ENCODE measurements around the gene PLAC1.

DNA sequence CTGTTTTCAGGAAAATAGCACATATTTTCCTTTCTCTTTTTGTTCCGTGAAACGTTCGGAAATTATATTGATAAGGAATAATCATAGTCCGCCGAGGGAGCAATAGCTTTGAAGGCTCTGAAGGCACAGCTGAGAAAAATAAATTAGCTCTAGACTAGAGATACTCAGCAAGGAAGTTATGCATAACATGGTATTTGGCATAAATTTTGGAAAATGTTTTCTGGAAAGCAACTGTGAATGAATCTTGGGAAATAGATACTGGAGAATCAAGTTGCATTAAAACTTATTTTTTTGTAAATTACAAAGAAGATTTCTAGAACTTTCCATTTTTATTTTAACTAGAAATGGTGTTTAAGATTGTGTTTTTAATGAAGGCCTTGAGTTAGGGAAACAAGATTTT, 105.9 kb downstream of the PLAC1 start:
- no peak for TF ChIP-seq POLR2A (IDR thresholded peaks at IDR 0.05)
- TF ChIP-seq, protein P1, sequence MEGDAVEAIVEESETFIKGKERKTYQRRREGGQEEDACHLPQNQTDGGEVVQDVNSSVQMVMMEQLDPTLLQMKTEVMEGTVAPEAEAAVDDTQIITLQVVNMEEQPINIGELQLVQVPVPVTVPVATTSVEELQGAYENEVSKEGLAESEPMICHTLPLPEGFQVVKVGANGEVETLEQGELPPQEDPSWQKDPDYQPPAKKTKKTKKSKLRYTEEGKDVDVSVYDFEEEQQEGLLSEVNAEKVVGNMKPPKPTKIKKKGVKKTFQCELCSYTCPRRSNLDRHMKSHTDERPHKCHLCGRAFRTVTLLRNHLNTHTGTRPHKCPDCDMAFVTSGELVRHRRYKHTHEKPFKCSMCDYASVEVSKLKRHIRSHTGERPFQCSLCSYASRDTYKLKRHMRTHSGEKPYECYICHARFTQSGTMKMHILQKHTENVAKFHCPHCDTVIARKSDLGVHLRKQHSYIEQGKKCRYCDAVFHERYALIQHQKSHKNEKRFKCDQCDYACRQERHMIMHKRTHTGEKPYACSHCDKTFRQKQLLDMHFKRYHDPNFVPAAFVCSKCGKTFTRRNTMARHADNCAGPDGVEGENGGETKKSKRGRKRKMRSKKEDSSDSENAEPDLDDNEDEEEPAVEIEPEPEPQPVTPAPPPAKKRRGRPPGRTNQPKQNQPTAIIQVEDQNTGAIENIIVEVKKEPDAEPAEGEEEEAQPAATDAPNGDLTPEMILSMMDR (IDR thresholded peaks at IDR 0.05): no peak

Data from uterus (tissue), 2 donors.